Measurements from ENCODE around the gene TNIK. TPM values are rescaled to one million over a fixed set of nuclear protein-coding genes. Genes with fewer than 3 reads are reported as not detected.

TNIK gene
- polyA plus RNA-seq, 1 donor from 2014 or later, result 19.3 TPM

GRCh38 chr3:171439996-171440395 is 20.2 kb downstream of the TNIK start:
- no peak overlapping the region for H3K9ac ChIP-seq (ENCODE audit: low read length)

GRCh38 chr3:171437115-171437756 is 23.0 kb downstream of the TNIK start:
- Histone ChIP-seq H3K36me3 (ENCODE audit: insufficient read depth, low read length) (no peaks in the 10 kb centered on the region), H2AFZ (ENCODE audit: low read depth, low read length) (no peak overlapping the region), H3K4me3 (ENCODE audit: low read length) (no peak overlapping the region), H3K27ac (ENCODE audit: low read length) (no peak overlapping the region), H3K9me3 (ENCODE audit: low read length) (no peaks in the 10 kb centered on the region), H3K27me3 (ENCODE audit: insufficient read depth, low read depth, low read length) (no peaks in the 10 kb centered on the region), H3K4me2 (ENCODE audit: low read length) (no peak overlapping the region), H3K9me2 (ENCODE audit: insufficient read depth, low read length) (no peaks in the 10 kb centered on the region), H4K20me1 (ENCODE audit: insufficient read depth) (no peaks in the 10 kb centered on the region), H3K79me2 (replicated peaks; ENCODE audit: insufficient read depth, low read length) (no peaks in the 10 kb centered on the region), H3F3A (ENCODE audit: insufficient read depth, low read length, poor library complexity, severe bottlenecking) (no peaks in the 10 kb centered on the region), H3K9ac (ENCODE audit: low read length) (no peak overlapping the region)
- TF ChIP-seq TAF1 (IDR thresholded peaks at IDR 0.05; ENCODE audit: low read depth) (no peak), MXI1 (conservative IDR thresholded peaks at IDR 0.05; ENCODE audit: poor library complexity, severe bottlenecking) (no peak), RAD21 (conservative IDR thresholded peaks at IDR 0.05) (no peak), EZH2 (IDR thresholded peaks at IDR 0.05; ENCODE audit: borderline replicate concordance, insufficient read depth, low read length, poor library complexity, severe bottlenecking) (no peak), EP300 (conservative IDR thresholded peaks at IDR 0.05; ENCODE audit: poor library complexity, severe bottlenecking) (no peak), SMC3 (conservative IDR thresholded peaks at IDR 0.05; ENCODE audit: poor library complexity) (no peak), POLR2AphosphoS5 (IDR thresholded peaks at IDR 0.05) (no peak)
- TF ChIP-seq, protein P1, sequence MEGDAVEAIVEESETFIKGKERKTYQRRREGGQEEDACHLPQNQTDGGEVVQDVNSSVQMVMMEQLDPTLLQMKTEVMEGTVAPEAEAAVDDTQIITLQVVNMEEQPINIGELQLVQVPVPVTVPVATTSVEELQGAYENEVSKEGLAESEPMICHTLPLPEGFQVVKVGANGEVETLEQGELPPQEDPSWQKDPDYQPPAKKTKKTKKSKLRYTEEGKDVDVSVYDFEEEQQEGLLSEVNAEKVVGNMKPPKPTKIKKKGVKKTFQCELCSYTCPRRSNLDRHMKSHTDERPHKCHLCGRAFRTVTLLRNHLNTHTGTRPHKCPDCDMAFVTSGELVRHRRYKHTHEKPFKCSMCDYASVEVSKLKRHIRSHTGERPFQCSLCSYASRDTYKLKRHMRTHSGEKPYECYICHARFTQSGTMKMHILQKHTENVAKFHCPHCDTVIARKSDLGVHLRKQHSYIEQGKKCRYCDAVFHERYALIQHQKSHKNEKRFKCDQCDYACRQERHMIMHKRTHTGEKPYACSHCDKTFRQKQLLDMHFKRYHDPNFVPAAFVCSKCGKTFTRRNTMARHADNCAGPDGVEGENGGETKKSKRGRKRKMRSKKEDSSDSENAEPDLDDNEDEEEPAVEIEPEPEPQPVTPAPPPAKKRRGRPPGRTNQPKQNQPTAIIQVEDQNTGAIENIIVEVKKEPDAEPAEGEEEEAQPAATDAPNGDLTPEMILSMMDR (IDR thresholded peaks at IDR 0.05; ENCODE audit: poor library complexity, severe bottlenecking), result no peak

More at GRCh38 chr3:171439996-171440395, 20.2 kb downstream of the TNIK start:
- Histone ChIP-seq H3K9me3 (ENCODE audit: low read length) (no peaks in the 10 kb centered on the region), H3K4me2 (ENCODE audit: low read length) (no peak overlapping the region), H3K27ac (ENCODE audit: low read length) (no peak overlapping the region), H3K4me3 (ENCODE audit: low read length) (no peak overlapping the region), H3K9me2 (ENCODE audit: insufficient read depth, low read length) (no peaks in the 10 kb centered on the region), H3K79me2 (replicated peaks; ENCODE audit: insufficient read depth, low read length) (no peaks in the 10 kb centered on the region), H3K36me3 (ENCODE audit: insufficient read depth, low read length) (no peaks in the 10 kb centered on the region), H3K27me3 (ENCODE audit: insufficient read depth, low read depth, low read length) (no peaks in the 10 kb centered on the region), H3F3A (ENCODE audit: insufficient read depth, low read length, poor library complexity, severe bottlenecking) (no peaks in the 10 kb centered on the region), H2AFZ (ENCODE audit: low read depth, low read length) (no peak overlapping the region), H4K20me1 (ENCODE audit: insufficient read depth) (no peaks in the 10 kb centered on the region)
- TF ChIP-seq EZH2 (IDR thresholded peaks at IDR 0.05; ENCODE audit: borderline replicate concordance, insufficient read depth, low read length, poor library complexity, severe bottlenecking) (no peak), MXI1 (conservative IDR thresholded peaks at IDR 0.05; ENCODE audit: poor library complexity, severe bottlenecking) (no peak), SMC3 (conservative IDR thresholded peaks at IDR 0.05; ENCODE audit: poor library complexity) (no peak), REST (IDR thresholded peaks at IDR 0.05; ENCODE audit: borderline replicate concordance) (no peak), POLR2AphosphoS5 (IDR thresholded peaks at IDR 0.05) (no peak), TAF1 (IDR thresholded peaks at IDR 0.05; ENCODE audit: low read depth) (no peak), RAD21 (conservative IDR thresholded peaks at IDR 0.05) (no peak), EP300 (conservative IDR thresholded peaks at IDR 0.05; ENCODE audit: poor library complexity, severe bottlenecking) (no peak)
- TF ChIP-seq, protein P1 (IDR thresholded peaks at IDR 0.05; ENCODE audit: poor library complexity, severe bottlenecking), result no peak
